A549 treated with CORT108297 at 1 μM for 4 hours (cell line): ENCODE results near the gene SPART. TPM values are rescaled to one million over a fixed set of nuclear protein-coding genes. Genes with fewer than 3 reads are reported as not detected.

Experiments used
- total RNA-seq: library from RNA; stranded (reverse); fragments of 200-300 nt; extraction: Qiagen RNA extraction; gene quantifications from 5 replicates; pipeline ENCODE4 v1.2.3, GENCODE V29; 2022

SPART gene
- 21.8 to 29.3 TPM (median 23.7 TPM) in 5 replicates for total RNA-seq

GRCh38 chr13:36346222-36347083 lies at the start of gene SPART:
SPART (minus strand) TSS chr13:36346394; CDS start chr13:36335830, 10,564 bp downstream.

GRCh38 chr13:36297366-36298338 lies 48.5 kb downstream of the SPART start, which contains the start of gene CCDC169:
CCDC169 (minus strand) TSS chr13:36297814; CDS start chr13:36297719, 95 bp downstream.

Other genes with a start within 250 kb of the SPART start
- 0.76 to 1.1 TPM (median 0.89 TPM) in 5 replicates for gene DCLK1, start 215.0 kb downstream of the SPART start, total RNA-seq
- not detected in 5 replicates for gene SOHLH2, start 131.8 kb downstream of the SPART start, total RNA-seq
- 0.15 to 0.35 TPM (median 0.32 TPM) in 5 replicates for gene CCDC169, start 48.6 kb downstream of the SPART start, total RNA-seq
- 0.29 to 0.51 TPM (median 0.42 TPM) in 5 replicates for gene CCNA1, start 86.1 kb upstream of the SPART start, total RNA-seq